GM18867 (cell line): ENCODE measurements around the gene PSMB10.
"Not testable (repeated sequence)": the region's sequence is repeated elsewhere in the genome, so short reads cannot be mapped to it uniquely, and the experiment has no call there.

Experiments
- ATAC-seq: cut with Tn5 transposase; IDR thresholded peaks from one replicate; pipeline ENCODE4 v1.9.1; 2021; ENCODE audit warnings: mild to moderate bottlenecking, moderate library complexity; ENCODE audit not compliant: unreplicated experiment

The PSMB10 gene

GRCh38 chr16:67943256-67943618, 6.6 kb upstream of the PSMB10 start:
- no peak for ATAC-seq

DNA sequence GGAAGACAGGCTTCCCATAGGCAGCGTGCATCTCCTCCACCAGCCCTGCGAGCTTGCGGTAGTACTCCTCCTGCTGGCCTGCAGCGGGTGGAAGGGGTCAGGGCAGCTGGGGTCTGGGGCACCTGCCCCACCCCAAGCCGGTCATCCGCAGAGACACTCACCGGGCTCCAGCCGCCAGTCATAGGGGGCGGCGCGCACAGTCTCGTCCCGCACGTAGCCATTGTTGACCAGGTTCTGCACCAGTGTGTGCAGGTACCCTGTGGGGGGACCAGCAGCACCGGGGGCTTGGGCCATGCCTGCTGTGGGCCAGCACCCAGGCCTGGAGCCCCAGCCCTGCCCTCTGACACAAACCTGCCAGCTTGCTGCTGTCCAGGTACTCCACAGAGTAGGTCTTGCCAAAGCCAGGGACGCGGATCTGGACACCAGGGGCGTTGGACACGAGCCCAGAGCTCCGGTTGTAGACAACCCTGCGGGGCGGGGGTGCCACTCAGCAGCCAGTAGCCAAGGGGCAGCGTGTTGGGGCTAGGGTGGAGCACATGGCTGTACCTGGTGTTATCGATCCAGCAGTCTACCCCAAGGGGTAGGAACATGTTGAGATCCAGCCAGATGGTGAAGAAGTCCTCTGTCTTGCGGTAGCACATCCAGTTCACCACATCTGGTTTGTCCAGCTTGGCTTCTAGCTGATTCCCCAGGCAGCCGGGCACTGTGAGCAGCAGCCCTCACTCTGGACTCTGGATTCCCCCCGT, 6.0 kb upstream of the PSMB10 start:
- ATAC-seq: no peak

DNA sequence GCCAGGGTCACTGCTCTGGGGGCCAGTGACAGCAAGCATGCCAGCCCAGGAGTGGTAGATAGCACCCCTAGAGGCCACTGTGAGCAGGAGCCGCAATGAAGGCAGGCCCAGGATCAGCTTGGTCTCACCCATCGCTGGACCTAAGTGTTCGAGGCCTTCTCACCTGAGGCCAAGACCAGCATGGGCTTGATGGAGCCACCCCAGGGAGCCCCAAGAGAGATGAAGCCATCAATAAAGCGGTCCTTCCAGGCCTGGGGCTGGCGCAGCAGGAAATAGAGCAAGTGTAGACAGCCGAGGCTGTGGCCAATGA, 5.5 kb upstream of the PSMB10 start:
- peak; percentile 43 for ATAC-seq

DNA sequence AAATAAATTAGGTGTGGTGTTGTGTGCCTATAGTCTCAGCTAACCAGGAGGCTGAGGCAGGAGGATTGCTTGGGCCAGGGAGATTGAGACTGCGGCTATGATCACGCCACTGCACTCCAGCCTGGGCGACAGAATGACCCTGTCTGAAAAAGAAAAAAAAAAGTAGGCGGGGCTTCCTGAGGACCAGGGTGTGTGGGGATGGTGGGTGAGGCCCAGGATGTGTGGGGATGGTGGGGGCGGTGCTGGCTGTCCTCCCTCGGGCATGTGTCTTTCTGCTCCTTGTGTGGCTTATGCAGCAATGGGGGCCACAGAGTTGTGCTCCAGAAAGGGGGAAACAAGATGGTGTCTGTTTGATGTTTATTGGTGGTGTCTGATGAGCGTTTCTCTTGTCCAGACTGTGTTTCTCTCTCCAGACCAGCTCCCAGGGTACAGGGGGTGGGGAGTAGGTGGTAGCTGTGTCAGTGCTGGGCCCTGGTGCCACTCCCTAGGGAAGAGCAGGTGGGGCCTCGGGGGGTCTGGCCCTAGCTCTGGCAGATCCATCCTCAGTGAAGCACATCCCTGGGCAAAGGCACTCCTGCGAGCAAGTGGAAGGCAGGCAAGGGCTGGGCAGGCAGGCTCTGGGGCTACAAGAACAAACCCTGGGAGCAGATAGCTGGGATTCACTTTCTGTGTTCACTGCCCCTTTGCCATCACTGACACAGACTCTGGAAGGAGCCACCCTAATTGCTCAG, 5.0 kb upstream of the PSMB10 start:
- ATAC-seq: no peak

GRCh38 chr16:67940446-67941089, 3.9 kb upstream of the PSMB10 start:
- no peak for ATAC-seq

GRCh38 chr16:67939507-67940445, 3.1 kb upstream of the PSMB10 start:
- no peak for ATAC-seq

DNA sequence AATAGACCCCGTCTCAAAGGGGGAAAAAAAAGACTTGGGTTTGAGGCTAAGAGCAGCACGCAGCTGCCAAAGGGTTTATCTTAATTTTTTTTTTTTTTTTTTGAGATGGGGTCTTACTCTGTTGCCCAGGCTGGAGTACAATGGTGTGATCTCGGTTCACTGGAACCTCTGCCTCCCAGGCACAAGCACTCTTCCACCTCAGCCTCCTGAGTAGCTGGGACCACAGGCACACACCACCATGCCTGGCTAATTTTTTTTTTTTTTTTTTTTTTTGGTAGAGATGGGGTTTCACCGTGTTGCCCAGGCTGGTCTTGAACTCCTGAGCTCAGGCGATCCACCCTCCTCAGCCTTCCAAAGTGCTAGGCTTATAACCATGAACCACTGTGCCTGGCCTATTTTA, 1.1 kb upstream of the PSMB10 start:
- ATAC-seq: not testable (repeated sequence)

DNA sequence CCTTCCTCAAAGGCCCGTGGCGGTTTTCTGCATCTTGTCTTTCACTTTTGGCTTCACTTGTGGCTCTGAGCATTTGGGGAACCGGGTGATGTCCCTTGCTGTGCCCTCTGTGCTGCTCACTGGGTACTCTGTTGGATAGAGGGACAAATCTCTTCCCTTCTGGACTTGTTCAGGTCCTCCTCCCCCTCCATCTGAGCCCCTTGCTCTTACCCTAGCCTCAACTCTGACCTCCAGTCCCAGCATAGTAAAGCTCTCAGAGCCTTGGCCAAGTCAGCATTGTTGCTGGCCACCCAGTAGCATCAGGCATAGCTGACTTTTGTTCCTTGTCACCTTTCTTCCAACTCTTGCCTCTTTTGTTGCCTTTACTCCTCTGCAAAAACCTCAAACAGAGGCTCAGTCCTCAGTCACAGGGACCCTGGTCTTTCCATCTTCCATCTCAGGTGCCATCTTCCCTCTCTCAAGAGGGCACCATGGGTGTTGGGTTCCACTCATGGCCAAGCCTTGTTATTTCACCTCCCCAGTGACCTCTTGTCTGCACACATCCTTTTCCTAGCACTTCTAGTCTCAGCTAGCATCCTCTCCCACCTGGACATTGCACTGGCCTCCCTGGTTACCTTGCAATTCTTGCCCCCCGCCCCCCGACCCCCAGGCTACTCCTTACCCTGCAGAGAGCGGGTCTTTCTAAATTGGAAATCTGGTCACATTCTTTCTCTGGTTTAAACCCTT, 393 bp upstream of the PSMB10 start:
- ATAC-seq: peak; percentile 56

DNA sequence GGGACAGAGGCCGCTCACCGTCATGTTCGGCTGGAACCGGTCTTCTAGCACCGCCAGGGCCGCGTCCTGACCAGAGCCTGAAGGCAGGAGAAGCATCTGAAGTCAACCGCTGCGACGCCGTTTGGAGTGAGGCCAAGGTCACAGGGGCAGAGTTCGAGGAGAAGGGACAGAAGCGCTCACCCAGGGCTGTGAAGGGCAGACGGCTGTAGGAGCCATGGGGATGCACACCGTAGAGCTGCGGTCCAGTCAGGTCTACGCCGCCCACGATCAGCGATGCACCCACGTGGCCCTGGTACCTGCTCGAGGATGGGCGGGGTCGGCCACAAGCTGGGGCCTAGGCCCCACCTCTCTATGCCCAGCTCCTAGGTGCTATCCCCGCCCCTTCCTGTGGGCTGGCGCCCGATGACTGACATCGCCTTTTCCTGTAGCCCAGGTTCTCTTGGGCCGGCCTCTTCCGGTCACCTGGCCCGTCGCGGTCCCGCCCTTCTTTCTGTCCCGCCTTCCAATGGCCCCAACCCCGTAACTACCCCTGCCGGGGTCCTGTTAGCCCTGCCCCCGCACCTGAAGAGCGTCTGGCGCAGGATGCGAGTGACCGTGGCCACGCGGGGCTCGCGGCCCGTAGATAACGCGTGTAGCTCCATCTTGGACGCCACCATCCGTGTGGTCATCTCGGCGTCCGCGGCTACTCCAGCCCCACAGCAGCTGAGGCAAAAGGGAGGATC, 1.1 kb downstream of the PSMB10 start:
- peak; percentile 92 for ATAC-seq

DNA sequence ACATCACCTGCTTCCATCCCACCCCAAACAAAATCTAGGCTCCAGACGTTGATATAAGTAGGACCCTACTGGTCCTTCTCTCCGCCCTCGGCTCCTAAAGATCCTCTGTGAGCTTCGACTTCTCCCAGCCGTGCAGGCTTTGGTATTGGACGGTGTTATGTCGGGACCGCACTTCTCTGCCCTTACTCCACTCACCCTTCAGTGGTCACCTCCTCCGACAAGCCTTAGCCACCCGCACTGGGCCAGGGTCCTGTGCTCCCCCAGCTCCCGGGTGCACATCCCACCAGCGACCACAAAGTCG, 1.6 kb downstream of the PSMB10 start:
- no peak for ATAC-seq

DNA sequence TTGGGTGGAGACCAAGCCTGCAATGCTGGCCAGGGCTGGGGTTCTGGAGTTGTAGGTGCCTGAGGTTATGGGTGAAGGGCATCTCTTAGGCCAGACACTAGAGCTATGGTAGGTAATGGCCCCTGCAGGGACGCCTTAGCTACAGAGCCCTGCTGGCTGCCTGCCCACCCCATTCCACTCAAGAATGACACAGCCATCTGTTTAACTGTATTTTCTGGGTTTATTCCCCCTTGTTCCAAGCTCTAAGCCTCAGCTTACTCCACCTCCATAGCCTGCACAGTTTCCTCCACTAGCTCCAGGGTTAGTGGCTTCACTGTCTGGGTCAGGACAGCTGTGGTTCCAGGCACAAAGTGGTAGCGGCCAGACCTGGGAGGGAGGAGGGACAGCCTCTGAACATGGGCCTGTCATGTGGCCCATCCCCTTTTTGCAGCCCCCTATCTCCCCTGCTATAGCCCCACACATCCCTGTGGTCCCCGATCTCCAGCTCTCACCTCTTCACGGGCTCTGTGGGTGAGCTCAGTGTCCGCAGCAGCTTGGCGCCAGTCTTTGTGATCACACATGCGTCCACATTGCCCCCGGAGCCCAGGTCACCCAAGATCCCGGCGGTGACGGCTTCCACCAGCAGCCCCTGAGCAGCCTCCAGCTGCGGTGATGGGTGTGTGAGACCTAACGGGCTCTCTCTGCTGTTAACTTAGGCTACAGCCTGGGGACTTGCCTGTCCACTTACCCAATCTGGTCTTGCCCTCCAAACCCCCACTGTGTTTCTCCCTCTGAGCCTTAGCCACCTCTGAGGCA, 2.1 kb downstream of the PSMB10 start:
- ATAC-seq: no peak

- ATAC-seq: no peak
These were observed 2.8 kb downstream of the PSMB10 start for GRCh38 chr16:67933805-67934204.

GRCh38 chr16:67932462-67932840, 4.2 kb downstream of the PSMB10 start:
- ATAC-seq: no peak

- no peak for ATAC-seq
These were observed 4.8 kb downstream of the PSMB10 start, which contains the start of gene CTRL for GRCh38 chr16:67931712-67932461. TSS of gene CTRL (minus strand) at chr16:67931862. CDS start at chr16:67931852, 10 bp downstream.

DNA sequence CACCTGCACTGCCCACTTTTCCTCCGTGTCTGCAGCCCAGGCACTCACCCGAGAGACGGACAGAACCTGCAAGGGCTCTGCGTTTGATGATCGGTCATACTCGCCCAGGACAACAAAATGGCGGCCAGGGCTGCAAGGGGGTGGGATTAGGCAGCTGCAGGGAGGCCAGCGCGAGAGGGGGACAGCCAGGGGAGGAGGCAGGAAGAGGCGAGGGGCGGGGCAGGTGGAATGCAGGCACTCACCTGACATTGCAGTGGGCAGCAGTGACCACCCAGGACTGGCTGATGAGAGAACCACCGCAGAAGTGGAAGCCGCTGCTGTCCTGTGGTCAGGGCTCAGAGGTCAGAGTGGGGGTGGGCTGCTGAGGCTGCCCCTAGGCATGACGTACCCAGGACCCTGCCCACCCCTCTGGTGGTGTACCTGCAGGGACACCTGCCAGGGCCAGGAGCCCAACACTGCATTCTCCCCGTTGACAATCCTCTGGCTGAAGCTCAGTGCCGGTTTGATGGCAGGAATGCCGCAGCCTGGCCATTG, 5.9 kb downstream of the PSMB10 start:
- no peak for ATAC-seq

GRCh38 chr16:67930191-67930590, 6.5 kb downstream of the PSMB10 start:
- ATAC-seq: no peak

DNA sequence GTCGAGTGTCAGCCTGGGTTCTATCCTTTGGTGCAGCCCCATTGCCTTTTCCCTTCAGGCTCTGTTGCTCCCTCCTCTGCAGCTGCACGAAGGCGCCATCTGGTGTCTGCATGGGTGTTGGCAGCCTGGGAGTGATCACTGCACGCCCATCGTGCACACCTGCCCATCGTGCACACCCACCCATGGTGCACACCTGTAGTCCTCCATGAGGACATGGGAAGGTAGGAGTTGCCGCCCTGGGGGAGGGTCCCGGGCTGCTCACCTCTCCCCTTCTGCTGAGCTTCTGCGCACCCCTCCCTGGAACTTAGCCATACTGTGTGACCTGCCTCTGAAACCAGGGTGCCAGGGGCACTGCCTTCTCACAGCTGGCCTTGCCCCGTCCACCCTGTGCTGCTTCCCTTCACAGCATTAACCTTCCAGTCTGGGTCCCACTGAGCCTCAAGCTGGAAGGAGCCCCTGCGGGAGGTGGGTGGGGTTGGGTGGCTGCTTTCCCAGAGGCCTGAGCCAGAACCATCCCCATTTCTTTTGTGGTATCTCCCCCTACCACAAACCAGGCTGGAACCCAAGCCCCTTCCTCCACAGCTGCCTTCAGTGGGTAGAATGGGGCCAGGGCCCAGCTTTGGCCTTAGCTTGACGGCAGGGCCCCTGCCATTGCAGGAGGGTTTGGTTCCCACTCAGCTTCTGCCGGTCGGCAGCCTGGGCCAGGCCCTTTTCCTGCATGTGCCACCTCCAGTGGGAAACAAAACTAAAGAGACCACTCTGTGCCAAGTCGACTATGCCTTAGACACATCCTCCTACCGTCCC, 7.9 kb downstream of the PSMB10 start:
- ATAC-seq: peak; percentile 47
